ENCODE data around the gene NCK2. TPM values are rescaled to one million over a fixed set of nuclear protein-coding genes. Genes with fewer than 3 reads are reported as not detected.

The NCK2 gene
- total and polyA plus RNA-seq, 7 donors, result 36.4 to 59.9 (median 52.0) TPM

- 94 to 96% methylated on average over 4 of the region's 4 CpGs for WGBS, 2 donors
- intact Hi-C loops (cut with DNase I), result loop anchor here (10.0 kb wide), 2 partner anchors 91 to 151 kb away; no protein-coding TSS in a partner anchor
- no peaks in the 10 kb centered on the region for H3K9me3 ChIP-seq
- TF ChIP-seq CTCF (IDR thresholded peaks at IDR 0.05), result no peak
- no peak overlapping the region for H3K4me3 ChIP-seq
- no peaks in the 10 kb centered on the region for H3K27me3 ChIP-seq
- H3K36me3 ChIP-seq, result no peaks in the 10 kb centered on the region
- no peak for DNase-seq
- peak overlapping the region in 1 of 4 donors; percentile 12 for H3K27ac ChIP-seq
- H3K4me1 ChIP-seq, result peaks cover 0 to 16% (median 15%) of the 10 kb centered on the region in 4 donors
These were observed 189.2 kb downstream of the NCK2 start for GRCh38 chr2:105933906-105934305.

DNA sequence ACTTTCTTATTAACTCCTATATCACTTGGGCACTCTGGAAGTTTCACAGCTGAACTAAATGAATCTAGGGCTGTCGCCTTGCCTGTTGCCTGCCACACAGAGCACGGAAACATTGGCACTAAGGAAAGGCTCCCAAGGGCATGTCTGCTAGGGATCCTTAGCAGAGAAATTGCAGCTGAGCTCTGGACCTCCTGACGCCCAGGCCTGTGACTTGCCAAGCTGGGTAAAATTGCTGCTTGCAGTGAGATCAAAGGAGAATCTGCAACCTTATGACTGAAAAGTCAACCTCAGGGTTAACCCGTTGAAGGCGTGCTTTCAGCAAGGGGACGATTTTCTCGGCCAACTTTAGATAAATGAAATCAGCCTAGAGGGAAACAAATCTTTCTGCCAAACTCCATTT, 189.8 kb downstream of the NCK2 start:
- intact Hi-C loops (cut with DNase I), result loop anchor here (10.0 kb wide), 2 partner anchors 90 to 150 kb away; no protein-coding TSS in a partner anchor
- Histone ChIP-seq H3K4me3 (no peak overlapping the region), H3K36me3 (no peaks in the 10 kb centered on the region), H3K27me3 (no peaks in the 10 kb centered on the region), H3K4me1 (peaks cover 0 to 16% (median 15%) of the 10 kb centered on the region in 4 donors), H3K9me3 (no peaks in the 10 kb centered on the region), H3K27ac (peak overlapping the region in 2 of 4 donors; percentile 12 to 18)
- TF ChIP-seq POLR2AphosphoS5 (IDR thresholded peaks at IDR 0.05), result no peak
- no peak for TF ChIP-seq POLR2A (IDR thresholded peaks at IDR 0.05)
- no peak for TF ChIP-seq CTCF (IDR thresholded peaks at IDR 0.05)
- TF ChIP-seq EP300 (IDR thresholded peaks at IDR 0.05), result no peak
- DNase-seq, result no peak
- WGBS, 2 donors, result 44 to 47% methylated on average over 7 of the region's 7 CpGs

DNA sequence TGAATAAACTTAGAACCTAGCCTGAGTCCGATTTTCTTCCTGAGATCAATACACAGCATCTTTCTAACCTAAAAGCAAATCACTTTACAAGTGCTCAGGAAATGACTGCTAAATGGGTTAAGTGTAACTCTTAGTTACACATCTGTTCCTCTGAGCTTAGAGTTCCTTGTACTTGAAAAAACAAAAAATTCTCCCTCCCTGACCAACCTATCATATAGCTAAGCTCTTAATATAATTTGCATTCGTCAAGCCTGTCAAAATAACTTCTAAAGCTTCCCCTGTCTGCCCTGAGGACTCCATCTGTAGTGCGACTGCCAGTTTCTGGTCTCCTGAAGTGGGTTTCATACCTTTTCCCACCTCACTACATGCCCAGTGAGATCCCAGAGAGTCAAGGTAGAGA, 190.4 kb downstream of the NCK2 start:
- no peak for TF ChIP-seq CTCF (IDR thresholded peaks at IDR 0.05)
- TF ChIP-seq POLR2AphosphoS5 (IDR thresholded peaks at IDR 0.05), result no peak
- no peak for TF ChIP-seq POLR2A (IDR thresholded peaks at IDR 0.05)
- no peak for TF ChIP-seq EP300 (IDR thresholded peaks at IDR 0.05)
- Histone ChIP-seq H3K4me1 (peaks cover 0 to 16% (median 15%) of the 10 kb centered on the region in 4 donors), H3K27me3 (no peaks in the 10 kb centered on the region), H3K9me3 (no peaks in the 10 kb centered on the region), H3K36me3 (no peaks in the 10 kb centered on the region), H3K27ac (peak overlapping the region in 1 of 4 donors; percentile 12), H3K4me3 (no peak overlapping the region)
- 62 to 74% methylated on average over 3 of the region's 3 CpGs for WGBS, 2 donors
- no peak for DNase-seq
- intact Hi-C loops (cut with DNase I), result loop anchor here (10.0 kb wide), 2 partner anchors 90 to 150 kb away; no protein-coding TSS in a partner anchor

DNA sequence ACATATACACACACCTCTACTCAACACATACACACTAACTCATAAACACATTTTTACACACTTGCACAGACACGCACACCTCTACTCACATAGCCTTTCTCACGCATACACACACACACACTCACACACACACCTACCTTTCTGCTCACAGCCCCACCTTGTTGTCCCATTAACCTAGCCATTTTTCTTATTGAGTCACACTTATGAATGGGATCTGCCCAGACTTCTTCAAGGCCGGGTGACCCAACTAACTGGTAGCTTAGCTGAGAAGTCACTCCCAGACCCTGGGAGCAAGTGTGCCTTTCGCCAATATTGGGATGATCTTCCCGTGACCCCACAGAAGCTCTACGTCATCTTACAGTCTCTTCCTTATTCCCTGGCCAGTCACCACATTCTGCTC, 192.2 kb downstream of the NCK2 start:
- Histone ChIP-seq H3K4me3 (no peak overlapping the region), H3K4me1 (peaks cover 0 to 16% (median 15%) of the 10 kb centered on the region in 4 donors), H3K27me3 (no peaks in the 10 kb centered on the region), H3K27ac (no peak overlapping the region), H3K9me3 (no peaks in the 10 kb centered on the region), H3K36me3 (no peaks in the 10 kb centered on the region)
- 97% methylated on average over 6 of the region's 6 CpGs for WGBS, 2 donors
- DNase-seq, result no peak
- intact Hi-C loops (cut with DNase I), result loop anchor here (10.0 kb wide), 2 partner anchors 88 to 148 kb away; no protein-coding TSS in a partner anchor
- no peak for TF ChIP-seq EP300 (IDR thresholded peaks at IDR 0.05)
- no peak for TF ChIP-seq POLR2AphosphoS5 (IDR thresholded peaks at IDR 0.05)
- TF ChIP-seq POLR2A (IDR thresholded peaks at IDR 0.05), result no peak
- no peak for TF ChIP-seq CTCF (IDR thresholded peaks at IDR 0.05)

Data from sigmoid colon (tissue), 7 donors.